8988T (cell line): ENCODE measurements around the gene FCN2.

ENCODE experiments used
- DNase-seq: peaks from one replicate; pipeline ENCODE4 v3.0.0; 2011

FCN2 gene

GRCh38 chr9:134913041-134913712 lies 32.6 kb downstream of the FCN2 start:
- no peak for DNase-seq

- DNase-seq: no peak
Observed at GRCh38 chr9:134913713-134914500, 33.3 kb downstream of the FCN2 start.

GRCh38 chr9:134914501-134914834 lies 33.9 kb downstream of the FCN2 start:
- DNase-seq: no peak

GRCh38 chr9:134915046-134915985 lies 34.7 kb downstream of the FCN2 start:
- no peak for DNase-seq

GRCh38 chr9:134916161-134916665 lies 35.6 kb downstream of the FCN2 start:
- DNase-seq: no peak

GRCh38 chr9:134917431-134918373 lies 37.1 kb downstream of the FCN2 start, which contains the start of gene FCN1:
FCN1 (minus strand) TSS chr9:134917912; CDS start chr9:134917871, 41 bp downstream.
- DNase-seq: no peak

- DNase-seq: no peak
Observed at GRCh38 chr9:134918646-134919045, 38.0 kb downstream of the FCN2 start.

GRCh38 chr9:134919303-134919702 lies 38.7 kb downstream of the FCN2 start:
- no peak for DNase-seq

GRCh38 chr9:134922066-134922931 lies 41.7 kb downstream of the FCN2 start:
- no peak for DNase-seq

- no peak for DNase-seq
Observed at GRCh38 chr9:134922932-134923240, 42.3 kb downstream of the FCN2 start.

- DNase-seq: no peak
Observed at GRCh38 chr9:134923466-134923865, 42.9 kb downstream of the FCN2 start.

- no peak for DNase-seq
Observed at GRCh38 chr9:134925011-134925511, 44.5 kb downstream of the FCN2 start.

GRCh38 chr9:134928436-134929192 lies 48.0 kb downstream of the FCN2 start:
- no peak for DNase-seq

GRCh38 chr9:134929193-134930158 lies 48.9 kb downstream of the FCN2 start:
- no peak for DNase-seq

- no peak for DNase-seq
Observed at GRCh38 chr9:134930398-134930797, 49.8 kb downstream of the FCN2 start.

GRCh38 chr9:134932171-134932570 lies 51.6 kb downstream of the FCN2 start:
- DNase-seq: no peak

GRCh38 chr9:134932606-134933005 lies 52.0 kb downstream of the FCN2 start:
- no peak for DNase-seq

- DNase-seq: no peak
Observed at GRCh38 chr9:134933076-134933659, 52.6 kb downstream of the FCN2 start.
